GM19240 (cell line): ENCODE results near the gene TCL1A.
"Not testable (repeated sequence)": the region's sequence is repeated elsewhere in the genome, so short reads cannot be mapped to it uniquely, and the experiment has no call there.

Experiments used
- DNase-seq: peaks from one replicate; pipeline ENCODE4 v3.0.0; 2011; ENCODE audit warnings: low spot score; ENCODE audit not compliant: insufficient read length

The TCL1A gene

GRCh38 chr14:95677179-95677835 is 36.6 kb downstream of the TCL1A start:
- DNase-seq: no peak

DNA sequence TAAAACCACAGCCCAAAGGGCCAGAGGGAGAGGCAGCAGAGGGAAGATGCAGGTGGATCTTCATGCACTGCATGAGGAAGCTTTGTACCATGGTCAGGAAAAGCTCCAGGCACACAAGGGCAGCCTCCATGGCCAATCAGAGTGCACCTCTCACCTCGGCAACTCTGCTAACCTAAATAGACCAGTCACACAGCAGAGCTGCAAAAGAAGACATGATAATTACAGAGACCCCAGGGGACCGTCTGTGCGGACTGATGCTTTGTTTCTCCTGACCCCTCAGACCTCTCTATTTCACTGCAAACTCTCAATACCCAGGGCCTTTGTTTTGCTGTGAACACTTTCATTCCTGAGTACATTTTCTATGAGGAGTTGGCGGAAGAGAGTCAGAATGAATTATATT is 38.4 kb downstream of the TCL1A start:
- no peak for DNase-seq

DNA sequence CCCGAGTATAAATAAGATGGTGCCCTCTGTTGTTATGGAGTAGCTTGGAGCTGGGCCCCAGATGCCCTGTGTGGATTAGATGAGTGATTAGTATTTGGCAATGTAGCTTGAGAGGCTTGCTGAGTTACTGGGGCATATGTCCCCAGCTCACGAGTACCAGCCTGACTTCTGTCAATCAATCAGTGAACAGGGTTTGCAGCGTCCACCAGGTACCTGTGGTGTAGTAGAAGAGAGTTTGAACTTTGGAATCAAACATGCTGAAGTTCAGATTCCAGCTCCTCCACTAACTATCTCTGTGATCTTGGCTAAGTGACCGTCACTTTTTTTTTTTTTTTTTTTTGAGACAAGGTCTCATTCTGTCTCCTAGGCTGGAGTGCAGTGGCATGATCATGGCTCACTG is 39.3 kb downstream of the TCL1A start:
- DNase-seq: no peak

DNA sequence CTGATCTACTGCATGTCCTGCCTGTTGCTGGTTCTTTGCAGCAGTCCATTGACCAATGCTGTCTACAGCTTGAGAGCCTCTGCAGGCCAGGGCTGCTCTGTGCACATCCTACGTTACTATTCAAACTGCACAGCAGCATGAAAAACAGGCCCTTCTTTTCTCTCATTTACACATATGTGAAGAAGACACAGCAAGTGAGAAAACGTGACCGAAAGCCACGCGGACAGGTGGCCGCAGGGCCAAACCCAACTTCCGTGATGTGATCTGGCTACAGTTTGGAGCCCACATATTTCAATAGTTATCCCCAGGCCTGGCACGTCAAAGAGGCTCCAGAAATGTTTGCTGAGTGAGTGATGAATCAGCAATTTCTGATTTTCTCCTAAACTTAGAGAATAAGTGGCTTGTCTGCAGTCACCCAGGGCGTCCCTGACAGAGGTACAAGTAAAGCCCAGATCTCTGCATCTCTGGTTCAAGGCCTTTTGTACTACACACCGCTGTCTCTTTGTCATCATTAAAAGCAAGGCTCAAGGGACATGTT is 45.6 kb downstream of the TCL1A start:
- no peak for DNase-seq

DNA sequence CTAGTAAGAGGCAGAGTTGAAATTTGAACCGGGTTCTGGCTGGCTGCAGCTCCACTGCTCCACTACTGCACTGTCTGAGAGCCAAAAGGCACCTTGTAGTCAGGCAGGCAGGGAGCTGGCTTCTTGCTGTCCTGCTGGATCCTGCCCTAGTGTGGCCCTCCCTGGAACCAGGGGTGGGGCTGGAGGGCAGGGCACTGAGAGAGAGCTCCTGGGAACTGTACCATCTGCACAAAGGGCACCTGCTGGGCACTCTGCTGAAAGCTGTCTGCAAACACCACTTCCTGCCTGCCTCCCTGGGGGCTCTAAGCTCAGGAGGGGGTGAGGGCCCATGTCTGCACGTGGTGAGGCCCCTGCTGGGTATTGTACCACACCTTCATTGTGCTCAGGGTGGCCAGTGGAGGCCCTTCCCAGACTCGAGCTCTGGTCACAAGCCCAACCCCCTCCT is 46.7 kb downstream of the TCL1A start:
- DNase-seq: no peak

GRCh38 chr14:95666450-95666849 is 47.5 kb downstream of the TCL1A start:
- DNase-seq: no peak

DNA sequence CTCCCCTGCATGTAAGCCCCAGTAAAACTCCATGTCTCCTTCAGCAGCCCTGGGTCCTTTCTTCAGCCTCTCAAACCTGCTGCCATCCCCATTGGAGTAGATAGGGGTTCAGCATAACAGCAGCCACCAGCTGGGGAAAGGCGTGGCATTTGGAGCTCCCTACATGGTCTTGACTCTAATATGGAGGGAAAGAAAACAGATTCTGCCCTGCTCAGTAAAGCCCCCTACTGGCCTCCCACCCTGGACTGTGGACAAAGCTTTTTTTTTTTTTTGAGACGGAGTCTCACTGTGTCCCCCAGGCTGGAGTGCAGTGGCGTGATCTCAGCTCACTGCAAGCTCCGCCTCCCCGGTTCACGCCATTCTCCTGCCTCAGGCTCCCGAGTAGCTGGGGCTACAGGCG is 48.4 kb downstream of the TCL1A start:
- not testable (repeated sequence) for DNase-seq

DNA sequence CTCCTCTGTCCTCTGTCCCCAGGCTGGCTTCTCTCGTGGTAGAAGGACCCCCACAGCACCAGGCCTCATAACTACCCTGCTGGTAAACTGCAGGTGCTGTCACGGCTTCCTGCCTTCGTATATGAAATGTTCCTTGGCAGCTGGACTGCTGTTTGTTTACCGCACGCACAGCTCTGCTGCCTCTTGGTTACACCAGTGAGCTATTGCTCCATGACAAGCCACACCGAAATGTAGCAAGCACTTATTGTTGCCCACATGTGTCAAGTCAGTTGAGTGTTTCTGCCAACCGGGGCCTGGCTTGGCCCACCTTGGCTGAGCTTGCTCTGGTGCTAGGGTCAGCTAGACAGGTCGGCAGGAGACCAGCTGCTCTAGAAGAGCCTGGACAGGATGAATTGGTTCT is 49.4 kb downstream of the TCL1A start:
- DNase-seq: no peak

DNA sequence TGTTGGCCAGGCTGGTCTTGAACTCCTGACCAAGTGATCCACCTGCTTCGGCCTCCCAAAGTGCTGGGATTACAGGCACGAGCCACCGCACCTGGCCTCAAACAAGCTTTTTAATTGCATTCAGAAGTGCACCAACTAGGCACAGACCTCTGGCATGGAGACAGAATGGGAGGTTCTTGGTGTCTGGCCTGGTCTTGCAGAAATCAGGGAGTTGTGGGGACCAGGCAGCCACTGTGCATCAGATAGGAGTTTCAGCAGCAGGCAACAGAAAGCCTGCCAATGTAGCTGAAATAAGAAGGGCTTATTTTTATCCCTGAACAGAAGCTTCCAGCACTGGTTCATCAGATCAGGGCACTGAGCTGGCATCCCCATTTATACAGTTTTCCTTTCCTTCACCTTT is 49.9 kb downstream of the TCL1A start:
- DNase-seq: no peak

GRCh38 chr14:95663226-95663797 is 50.6 kb downstream of the TCL1A start:
- no peak for DNase-seq

DNA sequence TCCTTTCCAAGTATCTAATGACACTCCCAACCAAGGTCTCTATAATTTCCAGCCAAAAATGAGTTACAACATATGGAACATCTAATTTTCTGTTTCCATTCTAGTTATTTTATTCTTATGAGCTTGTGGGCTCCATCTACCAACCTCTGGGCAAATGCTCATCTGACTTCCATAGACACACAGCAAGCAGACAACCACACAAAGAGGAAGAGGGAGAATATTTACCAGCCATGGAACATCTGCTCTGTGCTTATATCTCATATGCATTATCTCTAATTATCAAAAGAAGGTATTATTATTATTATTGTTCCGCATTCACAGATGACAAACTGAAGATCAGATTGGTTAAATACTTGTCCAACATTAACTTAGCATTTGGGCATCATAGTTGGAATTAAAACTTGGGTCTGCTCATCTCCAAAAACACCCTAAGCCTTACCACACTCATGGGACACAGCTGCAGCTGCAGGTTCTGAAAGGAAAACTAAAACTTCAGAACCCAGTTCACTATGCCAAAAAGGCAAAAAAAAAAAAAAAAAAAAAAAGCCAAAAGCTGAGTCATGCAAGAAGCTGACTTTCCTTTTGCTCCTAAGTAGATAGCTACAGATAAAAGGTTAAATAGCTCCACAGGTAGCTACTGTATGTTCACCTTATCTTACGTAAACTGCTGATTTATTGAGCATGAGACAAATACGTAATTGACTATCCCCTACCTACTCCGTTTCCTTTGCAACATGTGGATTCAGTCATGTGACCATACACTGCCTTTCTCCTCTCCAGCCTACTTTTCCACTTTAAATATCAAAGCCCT is 51.3 kb downstream of the TCL1A start:
- no peak for DNase-seq

GRCh38 chr14:95660651-95661515 is 53.0 kb downstream of the TCL1A start:
- DNase-seq: no peak

DNA sequence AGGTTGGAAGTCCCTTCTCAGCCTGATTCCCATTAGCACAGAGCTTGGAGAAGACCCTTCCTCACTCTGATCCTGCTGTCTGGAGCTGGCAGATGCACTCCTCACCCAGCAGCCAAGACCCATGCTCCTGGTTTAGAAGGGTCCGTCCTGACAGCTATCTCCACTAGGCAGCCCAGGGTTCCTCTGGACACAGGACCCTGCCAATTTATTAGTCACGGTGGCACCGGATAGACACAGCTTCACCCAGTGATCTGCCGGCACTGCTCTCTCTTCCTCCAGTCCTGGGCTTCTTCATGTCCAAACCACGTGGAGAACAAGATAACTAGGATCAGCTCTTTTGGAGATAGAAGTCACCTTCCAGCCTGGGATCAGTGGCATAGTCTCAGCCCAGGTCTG is 53.9 kb downstream of the TCL1A start:
- no peak for DNase-seq
